Measurements from ENCODE around the gene TRIM33. TPM values are rescaled to one million over a fixed set of nuclear protein-coding genes. Genes with fewer than 3 reads are reported as not detected.

The TRIM33 gene
- total and polyA plus RNA-seq, 2 donors (not counting 1 experiment from before 2014, with no cell fraction given), result 13.7 to 61.0 TPM

DNA sequence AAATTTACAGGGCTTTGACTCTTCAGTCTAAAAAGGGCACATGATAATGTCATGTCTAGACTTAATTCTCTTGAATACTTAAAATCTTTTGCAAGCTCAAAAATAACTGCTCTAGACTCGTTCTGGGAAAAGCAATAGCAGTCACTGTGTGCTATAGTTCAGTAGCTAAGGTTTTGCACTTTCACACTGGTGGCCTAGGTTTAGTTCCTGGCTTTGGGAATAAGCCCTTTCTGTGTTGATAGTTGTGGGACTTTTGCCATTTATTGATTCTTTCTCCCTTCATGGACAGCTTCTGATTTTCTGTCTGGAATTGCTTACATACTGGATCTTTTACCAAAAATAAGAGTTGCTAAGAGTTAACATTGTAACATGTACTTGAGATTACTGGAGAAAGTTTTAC lies 151.2 kb downstream of the TRIM33 start:
- POLR2A ChIA-PET, result no interaction called here

DNA sequence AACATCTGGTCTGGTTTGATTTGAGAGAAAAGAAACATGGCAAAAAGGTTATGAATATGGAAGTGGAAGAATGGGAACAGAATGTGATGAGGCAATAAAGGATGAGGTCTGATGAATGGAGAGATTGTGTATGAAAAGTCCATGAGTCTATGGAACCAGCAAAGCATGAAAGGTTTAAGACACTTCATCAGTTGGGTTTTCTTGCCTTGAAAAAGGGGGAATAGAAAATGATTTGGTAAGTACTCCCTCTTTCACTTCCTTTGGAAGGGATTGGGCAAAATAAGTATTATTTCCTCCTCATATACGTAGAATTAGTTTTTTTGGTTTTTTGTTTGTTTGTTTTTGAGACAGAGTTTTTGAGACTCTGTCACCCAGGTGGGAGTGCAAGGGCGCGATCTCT lies 155.8 kb downstream of the TRIM33 start:
- H4K20me1 ChIP-seq (ENCODE audit: control insufficient read depth, insufficient read depth, low read length, poor library complexity, severe bottlenecking), result no peaks in the 10 kb centered on the region
- H3K27me3 ChIP-seq (replicated peaks in 1 of 4; ENCODE audit: control extremely low read depth in 1 of 4, control insufficient read depth in 3 of 4, insufficient read depth in 4 of 4, low read length in 3 of 4), result no peaks in the 10 kb centered on the region
- Mint-ChIP-seq H3K27ac (no peak overlapping the region), H3K27me3 (peaks cover 9% of the 10 kb centered on the region), H3K9me3 (ENCODE audit: insufficient read depth) (peaks cover 4% of the 10 kb centered on the region), H3K4me1 (peaks cover 5% of the 10 kb centered on the region), H3K4me3 (no peak overlapping the region)
- H3K4me2 ChIP-seq (replicated peaks; ENCODE audit: low read depth, low read length, poor library complexity, severe bottlenecking), result no peak overlapping the region
- DNase-seq (no peak), ATAC-seq (ENCODE audit: low read depth) (no peak)
- ChIA-PET POLR2A (no interaction called here), CTCF (interaction anchor here (1.0 kb wide), 1 partner anchor 9 kb away, joined by 3 read pairs; no protein-coding TSS in a partner anchor)
- H3K4me1 ChIP-seq (ENCODE audit: control insufficient read depth in 2 of 2, insufficient read depth in 2 of 2, low read length in 2 of 2), result no peaks in the 10 kb centered on the region
- no peak overlapping the region for H3K4me3 ChIP-seq (ENCODE audit: control extremely low read depth in 1 of 5, extremely low read depth in 1 of 5, insufficient read depth in 1 of 5, low read depth in 2 of 5, low read length in 4 of 5)
- no peak overlapping the region for H3K9ac ChIP-seq (ENCODE audit: low read length)
- no peak overlapping the region for H2AFZ ChIP-seq (ENCODE audit: insufficient read depth, low read depth, low read length, poor library complexity, severe bottlenecking)
- no peaks in the 10 kb centered on the region for H3K36me3 ChIP-seq (replicated peaks in 1 of 2; ENCODE audit: control extremely low read depth in 1 of 2, control insufficient read depth in 1 of 2, extremely low read depth in 1 of 2, insufficient read depth in 2 of 2, low read length in 1 of 2)
- H3K9me3 ChIP-seq (ENCODE audit: control extremely low read depth in 1 of 3, control insufficient read depth in 2 of 3, insufficient read depth in 1 of 3, low read length in 2 of 3), result peaks cover 0 to 3% (median 1%) of the 10 kb centered on the region in 3 donors
- intact Hi-C loops (cut with micrococcal nuclease), result no loop called here
- WGBS (ENCODE audit: insufficient coverage), result 100% methylated on average over 2 of the region's 3 CpGs
- H3K27ac ChIP-seq (ENCODE audit: low read length in 2 of 2), result no peak overlapping the region
- TF ChIP-seq, protein P1, sequence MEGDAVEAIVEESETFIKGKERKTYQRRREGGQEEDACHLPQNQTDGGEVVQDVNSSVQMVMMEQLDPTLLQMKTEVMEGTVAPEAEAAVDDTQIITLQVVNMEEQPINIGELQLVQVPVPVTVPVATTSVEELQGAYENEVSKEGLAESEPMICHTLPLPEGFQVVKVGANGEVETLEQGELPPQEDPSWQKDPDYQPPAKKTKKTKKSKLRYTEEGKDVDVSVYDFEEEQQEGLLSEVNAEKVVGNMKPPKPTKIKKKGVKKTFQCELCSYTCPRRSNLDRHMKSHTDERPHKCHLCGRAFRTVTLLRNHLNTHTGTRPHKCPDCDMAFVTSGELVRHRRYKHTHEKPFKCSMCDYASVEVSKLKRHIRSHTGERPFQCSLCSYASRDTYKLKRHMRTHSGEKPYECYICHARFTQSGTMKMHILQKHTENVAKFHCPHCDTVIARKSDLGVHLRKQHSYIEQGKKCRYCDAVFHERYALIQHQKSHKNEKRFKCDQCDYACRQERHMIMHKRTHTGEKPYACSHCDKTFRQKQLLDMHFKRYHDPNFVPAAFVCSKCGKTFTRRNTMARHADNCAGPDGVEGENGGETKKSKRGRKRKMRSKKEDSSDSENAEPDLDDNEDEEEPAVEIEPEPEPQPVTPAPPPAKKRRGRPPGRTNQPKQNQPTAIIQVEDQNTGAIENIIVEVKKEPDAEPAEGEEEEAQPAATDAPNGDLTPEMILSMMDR (IDR thresholded peaks at IDR 0.05), result no peak
- TF ChIP-seq EZH2 (IDR thresholded peaks at IDR 0.05; ENCODE audit: borderline replicate concordance, insufficient read depth, low read depth, low read length, poor library complexity, severe bottlenecking), result no peak
- no peaks in the 10 kb centered on the region for H3K79me2 ChIP-seq (ENCODE audit: control insufficient read depth, insufficient read depth, low read length)

More for the DNA sequence above, 151.2 kb downstream of the TRIM33 start:
- intact Hi-C loops (cut with micrococcal nuclease), result no loop called here
- Histone ChIP-seq H3K27me3 (replicated peaks in 1 of 4; ENCODE audit: control extremely low read depth in 1 of 4, control insufficient read depth in 3 of 4, insufficient read depth in 4 of 4, low read length in 3 of 4) (peaks cover 0 to 3% (median 0%) of the 10 kb centered on the region in 4 experiments), H3K36me3 (replicated peaks in 1 of 2; ENCODE audit: control extremely low read depth in 1 of 2, control insufficient read depth in 1 of 2, extremely low read depth in 1 of 2, insufficient read depth in 2 of 2, low read length in 1 of 2) (no peaks in the 10 kb centered on the region), H3K4me2 (replicated peaks; ENCODE audit: low read depth, low read length, poor library complexity, severe bottlenecking) (no peak overlapping the region), H3K9me3 (ENCODE audit: control extremely low read depth in 1 of 3, control insufficient read depth in 2 of 3, insufficient read depth in 1 of 3, low read length in 2 of 3) (peaks cover 8 to 39% (median 27%) of the 10 kb centered on the region in 3 donors), H3K27ac (ENCODE audit: low read length in 2 of 2) (no peak overlapping the region), H3K4me1 (ENCODE audit: control insufficient read depth in 2 of 2, insufficient read depth in 2 of 2, low read length in 2 of 2) (no peaks in the 10 kb centered on the region), H3K9ac (ENCODE audit: low read length) (no peak overlapping the region), H3K79me2 (ENCODE audit: control insufficient read depth, insufficient read depth, low read length) (no peaks in the 10 kb centered on the region), H3K4me3 (ENCODE audit: control extremely low read depth in 1 of 5, extremely low read depth in 1 of 5, insufficient read depth in 1 of 5, low read depth in 2 of 5, low read length in 4 of 5) (no peak overlapping the region), H2AFZ (ENCODE audit: insufficient read depth, low read depth, low read length, poor library complexity, severe bottlenecking) (no peak overlapping the region), H4K20me1 (ENCODE audit: control insufficient read depth, insufficient read depth, low read length, poor library complexity, severe bottlenecking) (no peaks in the 10 kb centered on the region)
- no peaks in the 10 kb centered on the region for H3K4me1 Mint-ChIP-seq
- H3K27me3 Mint-ChIP-seq, result peaks cover 5% of the 10 kb centered on the region
- H3K9me3 Mint-ChIP-seq (ENCODE audit: insufficient read depth), result peaks cover 12% of the 10 kb centered on the region
- DNase-seq (no peak), ATAC-seq (ENCODE audit: low read depth) (no peak)
- TF ChIP-seq EZH2 (IDR thresholded peaks at IDR 0.05; ENCODE audit: borderline replicate concordance, insufficient read depth, low read depth, low read length, poor library complexity, severe bottlenecking), result no peak
- TF ChIP-seq, protein P1 (IDR thresholded peaks at IDR 0.05), result no peak
- WGBS (ENCODE audit: insufficient coverage), result 44% methylated on average over 1 of the region's 1 CpG
- no peak overlapping the region for H3K4me3 Mint-ChIP-seq
- H3K27ac Mint-ChIP-seq, result no peak overlapping the region
- CTCF ChIA-PET, result no interaction called here

All from B cell (primary cell).